OCI-LY3 (cell line): ENCODE results near the gene ARHGAP23.
"Not testable (repeated sequence)": the region's sequence is repeated elsewhere in the genome, so short reads cannot be mapped to it uniquely, and the experiment has no call there.

Experiments used
- H2AFZ ChIP-seq: fragments of 200-600, 300-600 bp; shearing (Covaris generic); 2 replicates; pipeline ENCODE4 v1.6.0; 2014; ENCODE audit warnings: antibody characterized with exemption, low read depth, low read length
- H3K27ac ChIP-seq: fragments of 200-600, 300-600 bp; sonication (generic); 2 replicates; pipeline ENCODE4 v1.5.1; 2014; ENCODE audit warnings: mild to moderate bottlenecking, low read length, moderate library complexity, mixed read lengths
- H3K27me3 ChIP-seq: fragments of 200-600, 300-600 bp; sonication (generic); 2 replicates; pipeline ENCODE4 v1.6.1; 2014; ENCODE audit warnings: low read depth, low read length, mixed read lengths
- H3K36me3 ChIP-seq: fragments of 200-600, 300-600 bp; sonication (generic); replicated peaks from 2 replicates; pipeline ENCODE3; 2014; ENCODE audit warnings: low read depth, low read length, mixed read lengths
- H3K4me1 ChIP-seq: fragments of 300-600, 200-600 bp; sonication (generic); 2 replicates; pipeline ENCODE4 v1.6.1; 2014; ENCODE audit warnings: low read length, mixed read lengths
- H3K4me2 ChIP-seq: fragments of 200-600, 300-600 bp; sonication (generic); 2 replicates; pipeline ENCODE4 v1.6.1; 2014; ENCODE audit warnings: low read length, mixed read lengths
- H3K4me3 ChIP-seq: fragments of 300-600, 200-600 bp; sonication (generic); 2 replicates; pipeline ENCODE4 v1.5.1; 2014; ENCODE audit warnings: antibody characterized with exemption, mild to moderate bottlenecking, low read length, moderate library complexity
- H3K79me2 ChIP-seq: fragments of 300-600, 200-600 bp; shearing (Covaris generic); 2 replicates; pipeline ENCODE4 v1.6.1; 2014; ENCODE audit warnings: mild to moderate bottlenecking, low read length, mixed read lengths
- H3K9ac ChIP-seq: fragments of 300-600, 200-600 bp; shearing (Covaris generic); 2 replicates; pipeline ENCODE4 v1.6.0; 2014; ENCODE audit warnings: mild to moderate bottlenecking, low read length, moderate library complexity
- H3K9me3 ChIP-seq: fragments of 200-600, 300-600 bp; shearing (Covaris generic); 2 replicates; pipeline ENCODE4 v1.6.1; 2014; ENCODE audit warnings: low read length, mixed read lengths; ENCODE audit not compliant: insufficient read depth
- H4K20me1 ChIP-seq: fragments of 200-600, 300-600 bp; sonication (generic); 2 replicates; pipeline ENCODE4 v1.6.1; 2016; ENCODE audit warnings: low read length, mixed read lengths; ENCODE audit not compliant: insufficient read depth
- CTCF ChIP-seq: fragments of 200-600, 300-600 bp; sonication (generic); IDR thresholded peaks from 2 replicates; pipeline ENCODE4 v1.5.1; 2014; ENCODE audit warnings: antibody characterized with exemption, low read length, low read depth
- EZH2phosphoT487 ChIP-seq: fragments of 200-600 bp; shearing (Covaris generic); IDR thresholded peaks from 2 replicates; pipeline ENCODE4 v1.6.1; 2018; ENCODE audit warnings: antibody characterized with exemption, mixed run types, low read depth

Gene ARHGAP23

DNA sequence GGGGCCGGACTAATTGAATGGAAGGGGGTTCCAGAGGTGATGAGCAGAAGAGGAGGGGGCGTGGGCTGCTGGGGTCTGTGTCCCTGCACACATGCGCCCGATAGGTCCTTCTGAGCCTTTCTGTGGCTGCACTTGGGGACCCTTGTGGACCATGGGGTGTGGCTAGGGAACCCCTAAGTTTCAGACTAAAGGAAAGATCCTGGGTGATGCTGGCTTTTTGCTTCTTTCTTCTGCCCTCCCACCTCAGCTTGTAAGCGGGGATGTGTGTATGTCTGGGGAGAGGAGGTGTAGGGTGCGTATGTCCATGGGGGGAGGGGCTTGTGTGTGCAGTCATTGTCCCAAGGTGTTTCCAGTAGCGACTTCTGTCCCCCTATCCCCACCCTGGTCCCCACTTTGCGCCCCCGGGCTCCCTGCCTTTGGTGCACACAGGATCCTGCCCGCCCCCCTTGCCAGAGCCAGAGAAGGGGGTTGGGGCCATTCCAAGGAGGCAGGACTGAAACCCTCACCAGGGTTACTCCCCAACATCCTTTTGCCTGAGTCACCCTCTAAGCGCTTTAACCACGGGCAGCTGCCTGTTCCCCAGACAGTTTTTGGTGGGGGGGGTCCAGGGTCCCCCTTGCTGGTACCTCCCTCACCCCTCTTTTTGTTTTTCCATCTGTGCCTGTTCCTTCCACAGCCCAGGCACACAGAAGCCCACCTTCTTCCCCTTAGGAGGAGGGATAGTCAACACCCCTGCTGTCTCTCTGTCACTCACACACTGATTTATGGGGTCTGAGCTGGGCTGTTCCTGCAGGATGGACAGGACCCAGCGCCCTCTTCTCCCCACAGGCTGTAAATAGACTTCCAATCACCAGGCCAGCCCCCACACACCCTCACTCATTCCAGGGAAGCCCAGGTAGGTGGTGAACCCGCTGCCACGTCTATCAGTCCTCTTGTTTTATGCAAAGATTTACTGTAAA, 83.2 kb downstream of the ARHGAP23 start:
- H3K36me3 ChIP-seq = no peaks in the 10 kb centered on the region
- no peak overlapping the region for H3K9ac ChIP-seq
- no peaks in the 10 kb centered on the region for H3K9me3 ChIP-seq
- H3K4me3 ChIP-seq = no peak overlapping the region
- no peak for TF ChIP-seq EZH2phosphoT487
- no peak for TF ChIP-seq CTCF
- H3K4me2 ChIP-seq = no peak overlapping the region
- no peaks in the 10 kb centered on the region for H4K20me1 ChIP-seq
- no peak overlapping the region for H3K27ac ChIP-seq
- no peaks in the 10 kb centered on the region for H3K79me2 ChIP-seq
- H2AFZ ChIP-seq = no peak overlapping the region
- no peaks in the 10 kb centered on the region for H3K27me3 ChIP-seq
- H3K4me1 ChIP-seq = no peaks in the 10 kb centered on the region

- Histone ChIP-seq H3K79me2 (no peaks in the 10 kb centered on the region), H3K27me3 (no peaks in the 10 kb centered on the region), H3K4me3 (no peak overlapping the region), H2AFZ (no peak overlapping the region), H3K4me1 (no peaks in the 10 kb centered on the region), H3K4me2 (no peak overlapping the region), H3K9me3 (no peaks in the 10 kb centered on the region), H3K9ac (no peak overlapping the region), H3K36me3 (no peaks in the 10 kb centered on the region), H3K27ac (no peak overlapping the region), H4K20me1 (no peaks in the 10 kb centered on the region)
- TF ChIP-seq EZH2phosphoT487 = no peak
- no peak for TF ChIP-seq CTCF
Observed at GRCh38 chr17:38512473-38513058, 84.3 kb downstream of the ARHGAP23 start.

GRCh38 chr17:38526526-38526925, 98.3 kb downstream of the ARHGAP23 start:
- H3K9me3 ChIP-seq, H3K4me3 ChIP-seq, H3K79me2 ChIP-seq, H3K4me2 ChIP-seq, H3K36me3 ChIP-seq, H3K4me1 ChIP-seq, H3K27ac ChIP-seq, H3K27me3 ChIP-seq, H2AFZ ChIP-seq, H4K20me1 ChIP-seq, H3K9ac ChIP-seq: not testable (repeated sequence)

DNA sequence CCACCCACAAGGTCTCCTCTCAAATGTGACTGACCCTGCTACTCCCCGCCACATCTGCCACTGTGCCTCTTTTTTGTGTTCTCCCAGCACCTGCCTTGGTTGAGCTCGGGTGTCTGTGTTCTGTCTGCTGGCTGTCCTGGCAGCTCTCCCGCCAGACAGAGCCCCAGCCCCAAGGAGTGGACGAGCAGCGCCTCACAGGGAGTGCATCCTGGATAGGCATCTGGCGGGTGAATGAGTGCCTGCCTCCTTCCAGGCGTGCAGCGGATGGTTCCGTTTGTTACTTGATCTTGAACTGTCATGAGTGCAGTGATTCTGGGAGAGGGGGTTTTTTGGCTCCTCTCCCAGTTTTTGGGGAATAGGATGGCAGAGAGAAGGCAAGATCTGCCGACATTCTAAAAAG, 99.9 kb downstream of the ARHGAP23 start:
- not testable (repeated sequence) for H3K4me1 ChIP-seq, H3K4me2 ChIP-seq, H3K9me3 ChIP-seq, H2AFZ ChIP-seq, H3K4me3 ChIP-seq, H3K27ac ChIP-seq, H3K27me3 ChIP-seq, H3K36me3 ChIP-seq, H3K79me2 ChIP-seq, H3K9ac ChIP-seq, H4K20me1 ChIP-seq

DNA sequence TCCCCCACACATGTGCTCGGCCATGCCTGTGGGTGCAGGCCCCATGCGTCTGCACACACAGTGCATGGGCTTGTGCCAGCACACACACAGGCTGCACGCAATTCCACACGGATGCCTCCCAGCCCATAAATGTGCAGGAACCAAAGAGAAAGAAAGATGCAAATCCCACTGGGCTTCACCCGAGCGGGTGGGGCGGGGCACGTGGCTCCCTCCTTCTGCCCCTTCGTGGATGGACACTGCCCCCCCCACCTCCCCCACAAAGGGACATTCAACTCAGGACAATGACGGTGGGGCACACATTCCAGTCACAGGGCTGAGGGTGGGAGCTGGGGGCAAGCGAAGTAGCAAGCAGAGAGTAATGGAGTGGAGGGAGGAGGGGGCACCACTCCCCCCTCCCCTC, 102.6 kb downstream of the ARHGAP23 start:
- not testable (repeated sequence) for H3K27me3 ChIP-seq, H3K4me2 ChIP-seq, H3K36me3 ChIP-seq, H3K79me2 ChIP-seq, H4K20me1 ChIP-seq, H3K4me1 ChIP-seq, H3K27ac ChIP-seq, H3K9me3 ChIP-seq, H3K4me3 ChIP-seq, H3K9ac ChIP-seq, H2AFZ ChIP-seq

DNA sequence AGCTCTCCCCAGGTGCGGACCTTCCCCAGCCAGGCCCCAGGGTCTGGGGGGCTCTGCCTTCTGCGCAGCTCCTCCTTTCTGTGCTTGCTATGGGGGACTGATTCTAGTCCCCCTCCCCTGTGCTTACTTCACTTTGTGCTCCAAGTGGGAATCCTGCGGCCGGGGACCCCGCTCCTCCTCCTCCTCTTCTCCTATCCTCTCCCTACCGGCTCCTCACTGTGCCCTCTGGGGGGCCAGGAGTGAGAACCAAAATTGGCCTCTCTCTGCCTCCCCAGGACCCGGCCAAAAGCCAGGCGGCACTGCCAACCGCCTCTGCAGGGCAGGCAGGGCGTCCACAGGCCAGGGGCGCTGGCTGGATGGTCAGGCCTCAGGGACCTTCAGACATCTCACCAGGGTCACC, 103.5 kb downstream of the ARHGAP23 start:
- H4K20me1 ChIP-seq, H3K36me3 ChIP-seq, H3K27me3 ChIP-seq, H3K27ac ChIP-seq, H3K4me2 ChIP-seq, H3K9ac ChIP-seq, H2AFZ ChIP-seq, H3K4me1 ChIP-seq, H3K9me3 ChIP-seq, H3K79me2 ChIP-seq, H3K4me3 ChIP-seq: not testable (repeated sequence)
